Measurements from ENCODE around the gene LY6G5C.

Gene LY6G5C

GRCh38 chr6:31727034-31727716 lies 46.3 kb upstream of the LY6G5C start:
- TF ChIP-seq CTCF (conservative IDR thresholded peaks at IDR 0.05) (no peak), ZFX (IDR thresholded peaks at IDR 0.05) (no peak)
- H3K27ac ChIP-seq: no peak overlapping the region

- H3K27ac ChIP-seq: no peak overlapping the region
- TF ChIP-seq CTCF (conservative IDR thresholded peaks at IDR 0.05) (no peak), ZFX (IDR thresholded peaks at IDR 0.05) (no peak)
These were observed 44.9 kb upstream of the LY6G5C start for GRCh38 chr6:31725502-31726350.

GRCh38 chr6:31723980-31724691 lies 43.3 kb upstream of the LY6G5C start:
- H3K27ac ChIP-seq: no peak overlapping the region

GRCh38 chr6:31723245-31723979 lies 42.5 kb upstream of the LY6G5C start, which contains the start of gene MPIG6B:
Gene MPIG6B, plus strand, starts transcription at chr6:31723373. Its CDS starts 11 bp downstream, at chr6:31723384.
- no peak within 1 kb of the TSS for H3K27ac ChIP-seq
- no peak for TF ChIP-seq CTCF (conservative IDR thresholded peaks at IDR 0.05)
- TF ChIP-seq ZFX (IDR thresholded peaks at IDR 0.05): no peak

More at GRCh38 chr6:31723980-31724691, 43.3 kb upstream of the LY6G5C start:
- TF ChIP-seq ZFX (IDR thresholded peaks at IDR 0.05) (no peak), CTCF (conservative IDR thresholded peaks at IDR 0.05) (no peak)

GRCh38 chr6:31722173-31722572 lies 41.3 kb upstream of the LY6G5C start:
- no peak for TF ChIP-seq CTCF (conservative IDR thresholded peaks at IDR 0.05)
- no peak for TF ChIP-seq ZFX (IDR thresholded peaks at IDR 0.05)
- H3K27ac ChIP-seq: no peak overlapping the region

GRCh38 chr6:31721351-31722020 lies 40.6 kb upstream of the LY6G5C start, which contains the start of gene LY6G6C:
Gene LY6G6C, minus strand, starts transcription at chr6:31721746. Its CDS starts 67 bp downstream, at chr6:31721679.
- H3K27ac ChIP-seq: no peak within 1 kb of the TSS
- TF ChIP-seq CTCF (conservative IDR thresholded peaks at IDR 0.05) (no peak), ZFX (IDR thresholded peaks at IDR 0.05) (no peak)
